ENCODE measurements around the gene SPEM2.

Gene SPEM2

DNA sequence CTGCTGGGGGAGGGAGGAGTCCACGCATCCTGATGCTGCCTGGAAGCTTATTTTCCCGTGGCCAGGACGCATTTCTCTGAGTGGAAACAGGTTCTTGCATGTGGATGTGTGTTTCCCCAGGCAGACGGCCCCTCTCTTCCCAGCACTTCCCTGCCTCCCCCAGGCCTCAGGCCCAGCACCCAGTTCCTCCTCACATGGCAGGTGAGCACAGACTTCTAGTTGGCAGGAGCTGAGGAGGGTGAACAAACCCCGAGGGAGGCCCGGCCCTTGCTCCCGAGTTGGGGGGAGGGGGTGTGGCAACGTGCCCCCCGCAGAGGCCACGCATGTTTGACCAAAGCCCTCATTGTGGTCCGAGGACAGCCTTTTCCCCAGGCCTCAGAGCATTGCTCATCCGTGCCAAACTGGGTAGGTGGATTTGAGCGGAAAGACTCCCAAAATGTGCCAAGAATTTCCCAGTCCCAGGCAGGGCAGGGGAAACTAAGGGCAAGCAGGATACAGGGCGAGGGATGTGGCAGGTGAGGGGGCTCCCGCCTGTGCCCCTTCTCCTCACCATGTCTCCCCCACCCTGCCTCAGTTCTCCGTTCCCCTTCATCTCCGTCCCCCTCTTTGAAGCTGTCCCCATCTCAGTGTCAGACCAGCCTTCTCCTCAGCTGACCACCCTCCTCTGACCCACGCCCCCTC is 6.8 kb upstream of the SPEM2 start:
- ChIA-PET CTCF (interaction anchor here (0.8 kb wide), 1 partner anchor 58 kb away, joined by 3 read pairs; no protein-coding TSS in a partner anchor), POLR2A (no interaction called here)
- no peak for DNase-seq
- Histone ChIP-seq H3K27ac (ENCODE audit: insufficient read depth in 1 of 2, low read depth in 1 of 2, low read length in 2 of 2, poor library complexity in 1 of 2, severe bottlenecking in 2 of 2) (no peak overlapping the region), H3K36me3 (ENCODE audit: control insufficient read depth in 4 of 4, insufficient read depth in 4 of 4, low read length in 3 of 4) (peaks cover 0 to 4% (median 2%) of the 10 kb centered on the region in 4 experiments), H3K4me3 (ENCODE audit: control insufficient read depth in 1 of 7, extremely low read depth in 1 of 7, insufficient read depth in 4 of 7, low read depth in 2 of 7, low read length in 6 of 7) (no peak overlapping the region), H3K27me3 (replicated peaks in 2 of 5; ENCODE audit: control insufficient read depth in 4 of 5, insufficient read depth in 5 of 5, low read length in 4 of 5) (no peaks in the 10 kb centered on the region), H3K9me3 (ENCODE audit: control extremely low read depth in 1 of 5, control insufficient read depth in 4 of 5, insufficient read depth in 2 of 5, low read depth in 1 of 5, low read length in 4 of 5) (no peaks in the 10 kb centered on the region), H3K4me1 (ENCODE audit: control extremely low read depth in 1 of 4, control insufficient read depth in 4 of 4, insufficient read depth in 4 of 4, low read length in 3 of 4) (no peaks in the 10 kb centered on the region)
- 88% methylated on average over 10 of the region's 18 CpGs for WGBS (ENCODE audit: insufficient coverage)

DNA sequence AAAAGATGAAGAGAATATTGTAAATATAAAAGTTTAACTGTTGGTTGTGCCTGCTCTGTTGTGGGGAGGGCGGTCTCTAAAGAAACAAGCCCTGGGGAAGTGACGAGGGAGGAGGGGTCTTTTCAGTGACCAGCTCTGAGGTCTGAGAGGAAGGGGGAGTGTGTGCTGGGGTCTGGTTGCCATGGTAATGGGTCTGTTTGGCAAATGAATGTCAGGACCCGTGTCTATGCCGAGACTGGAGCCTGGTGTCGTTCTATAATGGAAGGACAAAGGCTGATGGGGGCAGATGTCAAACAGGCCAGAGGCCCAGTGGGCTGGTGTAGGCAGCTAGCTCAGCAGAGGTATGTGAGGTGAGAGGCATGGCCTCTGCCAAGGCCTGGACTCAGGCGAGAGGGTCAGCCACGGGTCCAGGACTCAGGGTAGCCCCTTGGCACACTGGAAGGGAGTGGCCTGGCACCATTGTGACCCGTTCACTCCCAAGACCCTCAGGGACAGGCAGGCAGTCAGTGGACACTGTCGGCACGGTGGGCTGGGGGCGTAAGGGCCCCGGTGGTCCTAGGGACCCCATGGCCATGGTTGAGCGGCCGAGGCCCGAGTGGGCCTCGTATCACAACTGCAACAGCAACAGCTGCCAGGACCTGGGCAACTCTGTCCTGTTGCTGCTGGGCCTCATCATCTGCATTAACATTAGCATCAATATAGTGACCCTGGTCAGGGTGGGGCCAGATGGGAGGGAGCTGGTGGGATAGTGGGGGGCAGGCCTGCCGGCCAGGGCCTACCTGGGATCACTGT is 5.4 kb upstream of the SPEM2 start, which contains the start of gene SPEM1:
SPEM1 (plus strand) TSS at position 506 of the 792 bp plus-strand sequence; CDS start at position 567, 61 bp downstream.
- Histone ChIP-seq H3K27ac (ENCODE audit: insufficient read depth in 1 of 2, low read depth in 1 of 2, low read length in 2 of 2, poor library complexity in 1 of 2, severe bottlenecking in 2 of 2) (no peak within 1 kb of the TSS), H3K4me3 (ENCODE audit: control insufficient read depth in 1 of 7, extremely low read depth in 1 of 7, insufficient read depth in 4 of 7, low read depth in 2 of 7, low read length in 6 of 7) (no peak within 1 kb of the TSS), H3K36me3 (ENCODE audit: control insufficient read depth in 4 of 4, insufficient read depth in 4 of 4, low read length in 3 of 4) (peaks cover 0 to 2% (median 1%) of the 10 kb centered on the region in 4 experiments), H3K4me1 (ENCODE audit: control extremely low read depth in 1 of 4, control insufficient read depth in 4 of 4, insufficient read depth in 4 of 4, low read length in 3 of 4) (no peaks in the 10 kb centered on the region), H3K27me3 (replicated peaks in 2 of 5; ENCODE audit: control insufficient read depth in 4 of 5, insufficient read depth in 5 of 5, low read length in 4 of 5) (no peaks in the 10 kb centered on the region), H3K9me3 (ENCODE audit: control extremely low read depth in 1 of 5, control insufficient read depth in 4 of 5, insufficient read depth in 2 of 5, low read depth in 1 of 5, low read length in 4 of 5) (no peaks in the 10 kb centered on the region)
- WGBS (ENCODE audit: insufficient coverage) = 97% methylated on average over 15 of the region's 17 CpGs
- no peak for DNase-seq
- ChIA-PET CTCF (interaction anchor here (0.6 kb wide), 1 partner anchor 29 kb away, joined by 3 read pairs; no protein-coding TSS in a partner anchor), POLR2A (no interaction called here)

DNA sequence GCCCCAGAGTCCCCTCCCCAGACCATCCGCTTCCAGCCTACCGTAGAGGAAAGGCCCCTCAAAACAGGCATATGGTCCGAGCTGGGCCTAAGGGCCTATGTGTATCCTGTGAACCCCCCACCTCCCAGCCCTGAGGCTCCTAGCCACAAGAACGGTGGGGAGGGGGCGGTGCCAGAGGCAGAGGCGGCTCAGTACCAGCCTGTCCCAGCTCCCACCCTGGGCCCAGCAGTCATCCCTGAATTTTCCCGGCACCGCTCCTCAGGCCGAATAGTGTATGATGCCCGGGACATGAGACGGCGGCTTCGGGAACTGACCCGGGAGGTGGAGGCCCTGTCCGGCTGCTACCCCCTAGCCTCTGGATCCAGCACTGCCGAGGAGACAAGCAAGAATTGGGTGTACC is 4.2 kb upstream of the SPEM2 start:
- over 99% methylated on average over 13 of the region's 16 CpGs for WGBS (ENCODE audit: insufficient coverage)
- POLR2A ChIA-PET = no interaction called here
- no peak for DNase-seq
- CTCF ChIA-PET = no interaction called here
- H3K36me3 ChIP-seq (ENCODE audit: control insufficient read depth in 4 of 4, insufficient read depth in 4 of 4, low read length in 3 of 4) = peaks cover 0 to 2% (median under 1%) of the 10 kb centered on the region in 4 experiments
- no peaks in the 10 kb centered on the region for H3K4me1 ChIP-seq (ENCODE audit: control extremely low read depth in 1 of 4, control insufficient read depth in 4 of 4, insufficient read depth in 4 of 4, low read length in 3 of 4)
- H3K4me3 ChIP-seq (ENCODE audit: control insufficient read depth in 1 of 7, extremely low read depth in 1 of 7, insufficient read depth in 4 of 7, low read depth in 2 of 7, low read length in 6 of 7) = no peak overlapping the region
- no peaks in the 10 kb centered on the region for H3K9me3 ChIP-seq (ENCODE audit: control extremely low read depth in 1 of 5, control insufficient read depth in 4 of 5, insufficient read depth in 2 of 5, low read depth in 1 of 5, low read length in 4 of 5)
- no peaks in the 10 kb centered on the region for H3K27me3 ChIP-seq (replicated peaks in 2 of 5; ENCODE audit: control insufficient read depth in 4 of 5, insufficient read depth in 5 of 5, low read length in 4 of 5)
- H3K27ac ChIP-seq (ENCODE audit: insufficient read depth in 1 of 2, low read depth in 1 of 2, low read length in 2 of 2, poor library complexity in 1 of 2, severe bottlenecking in 2 of 2) = no peak overlapping the region

DNA sequence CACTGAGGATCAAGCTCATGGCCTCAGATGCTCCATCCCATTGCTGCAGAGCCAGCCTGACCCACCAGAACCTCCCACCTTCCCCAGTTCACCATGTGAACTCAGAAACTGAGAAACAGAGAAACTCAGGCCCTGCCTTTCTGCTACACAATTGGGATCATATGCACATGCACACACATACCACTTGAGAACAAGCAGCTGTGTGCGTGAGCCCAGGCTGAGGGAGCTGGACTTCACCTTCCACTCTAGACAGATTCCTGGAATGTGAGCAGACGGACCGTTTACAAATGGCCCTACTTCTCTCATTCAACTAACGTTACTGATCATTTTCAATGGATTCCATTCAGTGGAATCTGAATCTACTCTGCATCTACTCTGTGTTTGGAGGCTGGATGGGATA is 1.7 kb upstream of the SPEM2 start:
- CTCF ChIA-PET = interaction anchor here (1.2 to 2.0 kb wide), 2 partner anchors 9 to 13 kb away, joined by 3 to 5 read pairs; no protein-coding TSS in a partner anchor
- POLR2A ChIA-PET = no interaction called here

DNA sequence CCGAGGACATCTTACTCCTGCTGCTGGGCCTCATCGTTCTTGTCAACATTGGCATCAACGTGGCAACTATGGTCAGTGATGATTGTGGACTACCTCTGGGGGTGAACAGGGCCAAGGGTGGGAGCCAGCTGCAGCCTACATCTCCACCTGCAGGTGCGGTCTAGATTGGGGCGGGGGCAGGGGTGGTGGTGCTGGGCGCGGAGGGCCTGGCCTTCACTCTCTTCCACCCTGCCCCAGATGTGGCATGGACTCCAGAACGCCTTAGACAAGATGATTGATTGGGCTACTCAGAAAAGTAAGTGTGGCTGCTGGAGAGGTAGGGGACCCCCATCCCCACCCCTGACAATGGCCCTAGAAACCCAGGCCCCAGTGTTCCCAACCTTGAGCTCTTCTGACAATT is 340 bp downstream of the SPEM2 start:
- no peaks in the 10 kb centered on the region for H3K9me3 ChIP-seq (ENCODE audit: control extremely low read depth in 1 of 5, control insufficient read depth in 4 of 5, insufficient read depth in 2 of 5, low read depth in 1 of 5, low read length in 4 of 5)
- 91% methylated on average over 4 of the region's 8 CpGs for WGBS (ENCODE audit: insufficient coverage)
- POLR2A ChIA-PET = no interaction called here
- H3K4me1 ChIP-seq (ENCODE audit: control extremely low read depth in 1 of 4, control insufficient read depth in 4 of 4, insufficient read depth in 4 of 4, low read length in 3 of 4) = no peaks in the 10 kb centered on the region
- H3K36me3 ChIP-seq (ENCODE audit: control insufficient read depth in 4 of 4, insufficient read depth in 4 of 4, low read length in 3 of 4) = no peaks in the 10 kb centered on the region
- no peak for DNase-seq
- H3K27ac ChIP-seq (ENCODE audit: insufficient read depth in 1 of 2, low read depth in 1 of 2, low read length in 2 of 2, poor library complexity in 1 of 2, severe bottlenecking in 2 of 2) = no peak overlapping the region
- no peak overlapping the region for H3K4me3 ChIP-seq (ENCODE audit: control insufficient read depth in 1 of 7, extremely low read depth in 1 of 7, insufficient read depth in 4 of 7, low read depth in 2 of 7, low read length in 6 of 7)
- H3K27me3 ChIP-seq (replicated peaks in 2 of 5; ENCODE audit: control insufficient read depth in 4 of 5, insufficient read depth in 5 of 5, low read length in 4 of 5) = no peaks in the 10 kb centered on the region
- CTCF ChIA-PET = interaction anchor here (0.7 to 1.9 kb wide), 5 partner anchors 10 to 72 kb away, joined by 3 to 12 read pairs (median 3); partner anchors contain the start of gene TMEM102

More for the DNA sequence above, 1.7 kb upstream of the SPEM2 start:
- H3K36me3 ChIP-seq (ENCODE audit: control insufficient read depth in 4 of 4, insufficient read depth in 4 of 4, low read length in 3 of 4) = no peaks in the 10 kb centered on the region
- H3K27ac ChIP-seq (ENCODE audit: insufficient read depth in 1 of 2, low read depth in 1 of 2, low read length in 2 of 2, poor library complexity in 1 of 2, severe bottlenecking in 2 of 2) = no peak overlapping the region
- H3K4me3 ChIP-seq (ENCODE audit: control insufficient read depth in 1 of 7, extremely low read depth in 1 of 7, insufficient read depth in 4 of 7, low read depth in 2 of 7, low read length in 6 of 7) = no peak overlapping the region
- H3K9me3 ChIP-seq (ENCODE audit: control extremely low read depth in 1 of 5, control insufficient read depth in 4 of 5, insufficient read depth in 2 of 5, low read depth in 1 of 5, low read length in 4 of 5) = no peaks in the 10 kb centered on the region
- no peaks in the 10 kb centered on the region for H3K4me1 ChIP-seq (ENCODE audit: control extremely low read depth in 1 of 4, control insufficient read depth in 4 of 4, insufficient read depth in 4 of 4, low read length in 3 of 4)
- H3K27me3 ChIP-seq (replicated peaks in 2 of 5; ENCODE audit: control insufficient read depth in 4 of 5, insufficient read depth in 5 of 5, low read length in 4 of 5) = no peaks in the 10 kb centered on the region
- 100% methylated on average over 4 of the region's 4 CpGs for WGBS (ENCODE audit: insufficient coverage)
- DNase-seq = no peak

DNA sequence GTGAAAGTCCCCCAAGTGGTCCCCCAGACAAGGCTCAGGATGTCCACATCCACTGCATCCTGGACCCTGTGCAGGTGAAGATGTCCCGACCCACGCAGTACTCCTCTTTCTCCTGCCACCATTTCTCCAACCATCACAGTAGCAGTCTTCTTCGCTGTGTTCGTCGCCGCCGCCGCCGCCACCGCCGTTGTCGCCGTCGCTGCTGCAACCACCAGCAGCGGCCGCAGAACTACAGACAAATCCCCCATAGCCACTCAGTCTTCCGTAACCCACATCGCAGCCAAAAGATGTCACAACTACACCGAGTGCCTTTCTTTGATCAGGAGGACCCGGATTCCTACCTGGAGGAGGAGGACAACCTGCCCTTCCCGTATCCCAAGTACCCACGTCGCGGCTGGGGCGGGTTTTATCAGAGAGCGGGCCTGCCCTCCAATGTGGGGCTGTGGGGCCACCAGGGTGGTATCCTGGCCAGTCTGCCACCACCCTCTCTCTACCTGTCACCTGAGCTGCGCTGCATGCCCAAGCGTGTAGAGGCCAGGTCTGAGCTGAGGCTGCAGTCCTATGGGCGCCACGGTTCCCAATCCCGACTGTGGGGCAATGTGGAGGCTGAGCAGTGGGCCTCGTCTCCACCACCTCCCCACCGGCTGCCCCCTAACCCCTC is 917 bp downstream of the SPEM2 start:
- H3K4me1 ChIP-seq (ENCODE audit: control extremely low read depth in 1 of 4, control insufficient read depth in 4 of 4, insufficient read depth in 4 of 4, low read length in 3 of 4) = no peaks in the 10 kb centered on the region
- no peaks in the 10 kb centered on the region for H3K36me3 ChIP-seq (ENCODE audit: control insufficient read depth in 4 of 4, insufficient read depth in 4 of 4, low read length in 3 of 4)
- POLR2A ChIA-PET = no interaction called here
- no peaks in the 10 kb centered on the region for H3K27me3 ChIP-seq (replicated peaks in 2 of 5; ENCODE audit: control insufficient read depth in 4 of 5, insufficient read depth in 5 of 5, low read length in 4 of 5)
- no peak overlapping the region for H3K27ac ChIP-seq (ENCODE audit: insufficient read depth in 1 of 2, low read depth in 1 of 2, low read length in 2 of 2, poor library complexity in 1 of 2, severe bottlenecking in 2 of 2)
- H3K9me3 ChIP-seq (ENCODE audit: control extremely low read depth in 1 of 5, control insufficient read depth in 4 of 5, insufficient read depth in 2 of 5, low read depth in 1 of 5, low read length in 4 of 5) = no peaks in the 10 kb centered on the region
- CTCF ChIA-PET = interaction anchor here (1.7 to 1.9 kb wide), 2 partner anchors 10 to 73 kb away, joined by 4 to 12 read pairs; partner anchors contain the start of gene TMEM102
- DNase-seq = no peak
- 99% methylated on average over 20 of the region's 33 CpGs for WGBS (ENCODE audit: insufficient coverage)
- no peak overlapping the region for H3K4me3 ChIP-seq (ENCODE audit: control insufficient read depth in 1 of 7, extremely low read depth in 1 of 7, insufficient read depth in 4 of 7, low read depth in 2 of 7, low read length in 6 of 7)

All from common myeloid progenitor, CD34-positive (primary cell).